HG03280 (cell line): ENCODE measurements around the gene ARHGAP6.
"Not testable (repeated sequence)": the region's sequence is repeated elsewhere in the genome, so short reads cannot be mapped to it uniquely, and the experiment has no call there.

Experiments
- ATAC-seq: cut with Tn5 transposase; IDR thresholded peaks from one replicate; pipeline ENCODE4 v1.9.1; 2021; ENCODE audit warnings: mild to moderate bottlenecking, moderate library complexity; ENCODE audit not compliant: unreplicated experiment

ARHGAP6 gene

DNA sequence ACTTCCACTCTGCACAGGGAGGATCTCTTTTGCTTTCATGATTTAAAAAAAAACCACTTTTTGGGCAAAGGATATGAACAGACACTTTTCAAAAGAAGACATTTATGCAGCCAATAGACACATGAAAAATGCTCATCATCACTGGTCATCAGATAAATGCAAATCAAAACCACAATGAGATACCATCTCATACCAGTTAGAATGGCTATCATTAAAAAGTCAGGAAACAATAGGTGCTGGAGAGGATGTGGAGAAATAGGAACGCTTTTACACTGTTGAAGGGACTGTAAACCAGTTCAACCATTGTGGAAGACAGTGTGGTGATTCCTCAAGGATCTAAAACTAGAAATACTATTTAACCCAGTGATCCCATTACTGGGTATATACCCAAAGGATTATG, 87.4 kb downstream of the ARHGAP6 start:
- not testable (repeated sequence) for ATAC-seq

GRCh38 chrX:11577603-11578002, 88.1 kb downstream of the ARHGAP6 start:
- no peak for ATAC-seq

- ATAC-seq = no peak
These were observed 90.4 kb downstream of the ARHGAP6 start for GRCh38 chrX:11575332-11575731.

- no peak for ATAC-seq
These were observed 98.0 kb downstream of the ARHGAP6 start for GRCh38 chrX:11567528-11568220.

DNA sequence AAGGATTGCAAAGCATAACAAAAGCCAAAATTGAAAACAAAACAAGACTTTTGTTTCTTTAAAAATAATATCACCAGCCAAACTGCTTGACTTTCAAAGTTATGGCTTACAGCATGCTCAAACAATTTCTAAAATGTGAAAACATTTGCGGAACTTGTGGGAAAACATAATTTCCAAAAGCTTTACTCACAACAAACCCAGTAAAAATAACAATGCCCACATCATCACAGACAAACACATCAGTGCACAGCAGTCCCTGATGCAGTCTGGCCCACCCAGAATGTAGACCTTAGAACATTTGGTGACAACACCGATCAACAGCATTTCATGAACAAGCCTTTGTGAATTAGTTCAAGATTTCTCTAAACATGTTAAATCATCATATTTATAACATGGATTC, 98.9 kb downstream of the ARHGAP6 start:
- ATAC-seq = no peak

DNA sequence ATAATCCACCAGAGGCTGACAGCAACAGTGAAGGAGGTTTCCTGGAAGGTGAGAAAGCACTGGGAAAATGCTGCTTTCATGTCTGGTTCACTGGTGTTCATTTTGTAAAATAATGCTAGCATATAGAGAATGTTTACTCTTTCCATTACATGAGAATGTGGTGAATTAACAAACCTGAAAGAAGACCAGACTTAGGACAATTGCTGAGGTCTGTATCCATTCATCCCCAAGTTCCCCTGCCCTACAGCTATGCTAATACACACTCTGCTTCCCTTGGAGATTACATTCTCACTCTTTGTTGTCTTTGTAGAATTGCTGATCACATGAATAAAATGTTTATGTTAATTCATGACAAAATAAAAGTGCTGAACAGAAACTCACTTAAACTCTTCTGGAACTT, 99.5 kb downstream of the ARHGAP6 start:
- no peak for ATAC-seq

- ATAC-seq = no peak
These were observed 101.2 kb downstream of the ARHGAP6 start for GRCh38 chrX:11564546-11564945.

GRCh38 chrX:11562570-11562969, 103.2 kb downstream of the ARHGAP6 start:
- ATAC-seq = no peak

DNA sequence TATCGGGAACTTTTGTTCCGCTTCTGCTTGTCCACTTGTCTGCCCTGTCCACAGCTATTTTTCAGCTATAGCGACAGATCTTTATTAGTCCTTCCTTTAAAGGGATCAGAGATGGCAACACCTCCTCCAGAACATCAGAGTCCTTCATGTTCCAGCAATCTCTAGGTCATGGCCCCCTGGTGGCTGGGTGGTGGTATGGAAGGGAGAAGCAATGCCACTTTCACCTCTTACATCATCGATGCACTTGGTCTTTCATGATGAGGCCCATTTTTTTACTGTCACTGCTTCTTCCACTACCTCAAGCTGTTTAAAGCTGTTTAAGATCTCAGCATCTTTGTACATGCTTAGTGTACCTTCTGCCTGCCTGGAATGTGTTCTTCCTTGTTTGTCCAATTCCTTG, 106.7 kb downstream of the ARHGAP6 start:
- ATAC-seq = no peak

DNA sequence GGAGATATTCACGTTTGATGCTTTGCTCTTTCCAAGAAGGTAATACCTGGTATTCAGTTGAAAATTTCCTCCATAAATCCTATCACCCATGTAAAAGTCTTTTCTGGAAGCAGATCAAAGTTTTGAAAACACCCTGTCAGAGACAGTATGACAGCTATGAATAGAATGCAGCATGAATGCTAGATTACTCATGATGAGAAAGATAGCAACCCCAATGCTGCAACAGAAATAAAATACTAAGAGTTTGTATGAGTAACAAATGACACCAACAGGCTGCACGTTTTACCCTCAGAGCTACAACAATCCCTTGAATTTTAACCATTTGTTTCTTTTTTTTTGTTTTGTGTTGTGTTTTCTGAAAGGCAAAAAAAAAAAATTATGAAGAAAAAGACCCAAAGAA, 108.6 kb downstream of the ARHGAP6 start:
- no peak for ATAC-seq

DNA sequence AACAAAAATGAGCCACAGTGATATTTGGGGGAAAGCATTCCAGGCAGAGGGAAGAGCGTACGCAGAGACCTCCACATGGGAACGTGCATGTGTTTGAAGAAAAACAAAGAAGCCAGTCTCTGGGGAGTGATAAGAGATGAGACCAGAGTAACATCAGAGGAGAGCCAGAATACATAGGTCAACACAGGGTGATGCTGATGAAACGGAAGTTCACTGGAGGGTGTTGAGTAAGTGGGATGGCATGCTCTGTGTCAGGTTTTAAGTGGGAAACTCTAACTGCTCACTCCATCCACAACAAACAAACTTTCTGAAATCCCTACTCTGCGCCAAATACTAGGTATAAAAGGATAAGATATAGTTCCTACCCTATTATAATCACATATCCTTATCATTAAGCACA, 110.0 kb downstream of the ARHGAP6 start:
- ATAC-seq = no peak

- ATAC-seq = no peak
These were observed 112.1 kb downstream of the ARHGAP6 start for GRCh38 chrX:11553594-11553993.

- ATAC-seq = no peak
These were observed 114.6 kb downstream of the ARHGAP6 start for GRCh38 chrX:11551151-11551550.

DNA sequence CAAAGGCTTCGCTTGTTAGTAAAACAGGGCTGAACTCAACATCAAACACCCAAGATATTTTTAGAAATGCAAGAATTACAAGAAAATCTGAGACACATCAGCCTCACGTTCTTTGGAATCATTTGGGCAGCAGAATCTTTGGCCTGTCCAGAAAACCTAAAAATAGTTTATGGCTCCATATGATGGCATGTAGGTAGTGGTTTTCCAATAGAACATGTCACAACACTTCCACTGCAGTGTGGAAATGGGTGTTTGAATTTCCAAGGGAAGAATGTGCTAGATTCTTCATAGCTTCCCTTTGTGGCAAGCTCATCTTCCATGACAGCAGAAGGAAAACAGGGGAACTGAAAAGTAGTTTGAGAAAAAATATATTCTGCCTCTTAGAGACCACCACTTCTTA, 118.8 kb downstream of the ARHGAP6 start:
- no peak for ATAC-seq

DNA sequence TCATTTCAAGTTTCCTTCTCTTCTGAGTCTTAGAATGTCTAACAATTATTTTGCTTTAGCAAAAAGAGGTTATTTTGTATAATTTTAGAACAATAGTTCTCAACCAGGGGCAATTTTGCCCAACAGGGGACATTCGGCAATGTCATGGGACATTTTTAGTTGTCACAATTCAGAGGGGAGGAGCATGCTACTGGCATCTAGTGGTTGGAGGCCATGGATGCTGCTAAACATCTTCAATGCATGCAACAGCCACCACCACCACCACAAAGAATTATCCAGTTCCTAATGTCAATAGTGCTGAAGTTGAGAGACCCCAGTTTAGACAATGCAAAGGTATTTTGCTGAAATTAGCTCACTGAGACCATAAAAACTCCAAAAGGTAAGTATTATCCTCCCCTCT, 122.5 kb downstream of the ARHGAP6 start:
- no peak for ATAC-seq

- no peak for ATAC-seq
These were observed 124.2 kb downstream of the ARHGAP6 start for GRCh38 chrX:11541510-11541909.

DNA sequence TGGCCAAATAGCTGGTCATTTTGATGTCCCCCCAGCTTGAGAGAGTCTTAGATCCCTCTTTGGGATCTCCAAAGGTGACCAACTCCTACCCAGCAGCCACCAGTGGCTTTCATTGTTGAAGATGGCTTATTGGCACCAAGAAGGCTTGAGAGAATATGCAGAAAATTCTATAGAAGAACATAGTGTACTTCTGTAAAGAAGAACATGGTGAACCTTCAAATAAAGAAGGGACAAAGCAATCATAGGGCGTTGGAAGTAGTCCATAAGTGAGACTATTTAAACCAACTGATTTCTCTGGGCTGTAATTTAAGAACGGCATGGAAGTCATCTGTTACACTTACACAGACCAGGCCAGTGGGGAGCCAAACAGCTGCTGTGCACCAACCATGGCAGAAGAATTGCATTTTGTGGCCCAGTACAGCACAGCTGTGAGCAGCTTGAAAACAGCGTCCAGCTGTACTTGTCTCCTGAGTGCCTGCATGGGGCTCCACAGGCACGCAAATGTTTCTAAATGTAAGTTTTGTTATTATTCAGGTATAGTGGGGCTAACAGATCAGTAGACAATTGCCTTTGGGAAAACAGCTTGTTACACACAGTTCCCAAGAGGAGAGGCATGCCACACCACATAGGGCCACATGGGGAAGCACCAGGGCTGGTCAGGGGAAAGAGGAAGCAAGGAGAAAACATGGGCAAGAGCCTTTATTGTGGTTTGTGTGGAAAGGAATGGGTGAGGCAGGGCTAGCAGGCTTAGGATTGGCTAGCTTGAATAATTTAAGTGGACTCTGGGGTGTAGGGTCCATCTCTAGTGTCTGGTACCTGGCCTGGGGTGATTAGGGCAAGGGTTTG, 125.0 kb downstream of the ARHGAP6 start:
- ATAC-seq = no peak

DNA sequence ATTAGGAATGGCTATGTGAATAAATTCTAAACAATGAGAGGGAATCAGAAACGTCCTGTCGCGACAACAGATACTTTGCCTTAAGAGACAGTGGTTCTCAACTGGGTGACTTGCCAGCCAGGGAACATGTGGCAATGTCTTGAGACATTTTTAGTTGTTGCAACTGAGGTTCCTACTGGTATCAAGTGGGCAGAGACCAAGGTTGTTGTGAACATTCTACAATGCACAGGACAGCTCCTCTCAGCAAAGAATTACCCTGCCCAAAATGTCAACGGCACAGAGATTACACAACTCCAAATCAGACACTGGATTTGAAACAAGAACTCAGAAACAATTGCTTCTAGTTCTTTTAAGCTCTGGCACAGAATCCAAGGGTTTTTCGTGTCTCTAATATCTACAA, 128.6 kb downstream of the ARHGAP6 start:
- no peak for ATAC-seq

- ATAC-seq = no peak
These were observed 130.4 kb downstream of the ARHGAP6 start for GRCh38 chrX:11535156-11535919.

DNA sequence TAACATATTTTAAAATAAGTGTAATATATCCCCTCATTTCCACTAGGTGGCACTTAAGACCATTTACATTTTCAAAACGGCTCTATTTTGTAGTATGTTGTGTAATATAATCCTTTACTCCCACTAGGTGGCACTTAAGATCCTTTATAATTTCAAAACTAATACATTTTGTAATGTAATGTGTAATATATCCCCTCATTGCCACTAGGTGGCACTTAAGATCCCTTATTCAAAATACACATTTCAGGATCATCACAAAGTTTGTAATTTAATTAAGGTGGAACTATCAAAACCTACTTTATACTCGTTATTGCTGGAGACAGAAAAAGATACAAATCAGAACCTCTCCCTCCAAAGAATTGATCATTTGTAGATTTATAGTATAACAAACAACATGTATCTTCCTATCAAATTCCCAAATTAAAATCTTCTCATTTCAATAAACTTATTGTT, 132.5 kb downstream of the ARHGAP6 start:
- no peak for ATAC-seq

DNA sequence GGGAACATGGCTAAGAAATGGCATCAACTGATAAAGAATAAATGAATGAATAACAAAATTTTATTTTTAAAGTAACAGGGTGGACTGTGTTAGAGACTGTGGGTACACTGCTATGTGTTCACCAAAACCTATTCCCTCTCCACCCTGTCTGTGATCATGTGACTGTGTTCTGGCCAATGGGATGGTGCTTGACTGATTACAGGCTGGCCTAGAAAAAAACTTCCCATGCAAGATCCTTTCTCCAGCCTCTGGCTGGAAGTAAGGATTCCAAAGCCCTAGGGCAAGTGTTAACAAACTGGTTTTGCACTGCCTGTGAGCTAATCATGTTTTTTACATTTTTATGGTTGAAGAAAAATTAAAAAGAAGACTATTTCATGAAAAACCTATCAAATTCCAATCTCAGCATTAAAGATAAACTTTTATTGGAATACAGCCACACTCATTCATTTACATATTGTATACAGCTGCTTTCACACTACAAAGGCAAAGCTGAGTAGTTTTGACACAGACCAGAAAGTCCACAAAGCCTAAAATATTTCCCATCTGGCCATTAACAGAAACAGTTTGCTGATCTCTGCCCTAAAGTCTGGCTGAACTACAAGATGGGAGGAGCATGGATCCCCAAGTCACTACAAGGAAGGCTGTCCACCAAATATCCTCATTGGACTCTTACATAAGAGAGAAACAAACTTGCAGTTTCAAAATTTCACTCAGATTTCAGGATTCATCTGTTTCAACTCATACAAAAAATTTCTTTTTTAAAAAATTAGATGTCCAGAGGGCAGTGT, 133.2 kb downstream of the ARHGAP6 start:
- no peak for ATAC-seq
